NOMO-1 treated with dmso at 0.1 percent for 144 hours (cell line): ENCODE measurements around the gene ADGRA3.
"Not testable (repeated sequence)": the region's sequence is repeated elsewhere in the genome, so short reads cannot be mapped to it uniquely, and the experiment has no call there.

Source experiments
- DNase-seq: peaks from one replicate; lab custom pipeline; 2025; ENCODE audit not compliant: unreplicated experiment; lab: John Stamatoyannopoulos, UW

ADGRA3 gene

DNA sequence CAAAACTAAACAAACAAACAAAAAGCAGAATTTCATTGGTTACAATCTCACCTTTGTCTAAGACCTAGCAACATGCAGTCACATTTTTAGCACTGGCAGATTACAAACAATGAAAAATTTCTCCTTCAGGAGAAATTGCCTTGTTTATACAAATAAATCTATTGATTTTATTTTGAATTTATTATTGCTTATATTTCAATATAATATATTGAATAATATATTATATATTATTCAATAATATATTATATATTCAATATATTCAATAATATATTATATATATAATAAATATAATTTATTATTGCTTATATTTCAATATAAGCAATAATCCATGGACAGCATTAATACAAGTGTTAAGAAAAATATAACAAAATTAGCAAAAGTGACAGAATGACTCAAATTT, 131.7 kb downstream of the ADGRA3 start:
- no peak for DNase-seq

DNA sequence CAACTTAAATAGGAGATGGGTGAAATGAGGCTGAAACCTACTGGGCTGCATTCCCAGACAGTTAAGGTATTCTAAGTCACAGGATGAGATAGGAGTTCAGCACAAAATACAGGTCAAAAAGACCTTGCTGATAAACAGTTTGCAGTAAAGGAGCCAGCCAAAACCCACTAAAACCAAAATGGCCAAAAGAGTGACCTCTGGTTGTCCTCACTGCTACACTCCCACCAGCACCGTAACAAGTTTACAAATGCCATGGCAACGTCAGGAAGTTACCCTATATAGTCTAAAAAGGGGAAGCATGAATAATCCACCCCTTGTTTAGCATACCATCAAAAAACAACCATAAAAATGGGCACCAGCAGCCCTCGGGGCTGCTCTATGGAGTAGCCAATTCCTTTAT, 133.7 kb downstream of the ADGRA3 start:
- not testable (repeated sequence) for DNase-seq

- no peak for DNase-seq
Observed at GRCh38 chr4:22372986-22373385, 142.9 kb downstream of the ADGRA3 start.

- DNase-seq, result no peak
Observed at GRCh38 chr4:22369901-22370562, 145.8 kb downstream of the ADGRA3 start.

DNA sequence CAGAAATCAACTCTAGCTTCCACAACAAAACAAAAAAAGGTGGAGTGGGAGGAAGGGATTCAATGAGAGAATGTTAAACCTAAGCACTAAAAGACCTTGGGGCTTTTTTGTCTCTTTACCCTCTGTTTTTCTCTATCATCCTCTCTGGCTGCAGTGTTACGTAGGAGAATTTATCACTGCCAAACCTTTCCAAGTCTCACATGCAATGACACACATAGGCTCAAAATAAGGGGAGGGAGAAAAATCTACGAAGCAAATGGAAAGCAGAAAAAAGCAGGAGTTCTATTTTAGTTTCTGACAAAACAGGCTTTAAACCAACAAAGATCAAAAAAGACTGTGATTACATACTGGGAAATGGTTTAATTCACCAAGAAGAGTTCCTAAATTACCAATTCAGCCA, 152.1 kb downstream of the ADGRA3 start:
- no peak for DNase-seq

- DNase-seq, result no peak
Observed at GRCh38 chr4:22363036-22363435, 152.8 kb downstream of the ADGRA3 start.

- DNase-seq, result no peak
Observed at GRCh38 chr4:22356987-22357596, 158.8 kb downstream of the ADGRA3 start.

GRCh38 chr4:22348410-22348809, 167.5 kb downstream of the ADGRA3 start:
- no peak for DNase-seq

DNA sequence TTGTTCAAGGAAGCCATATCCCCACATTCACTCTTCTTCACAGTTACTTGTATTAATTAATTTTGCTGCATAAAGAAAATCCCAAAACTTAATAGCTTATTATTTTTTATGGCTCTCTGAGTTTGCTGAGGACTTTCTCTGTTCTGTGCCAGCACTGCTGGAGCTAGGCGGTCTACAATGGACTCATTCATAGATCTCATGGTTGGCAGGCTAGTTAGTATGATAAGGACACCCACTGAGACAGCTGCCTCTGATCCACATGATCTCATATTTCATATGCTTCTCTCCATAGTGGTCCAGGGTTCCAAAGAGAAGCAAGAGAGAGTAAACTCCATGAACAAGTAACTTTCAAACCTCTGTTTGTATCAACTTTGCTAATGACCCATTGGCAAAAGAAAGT, 170.2 kb downstream of the ADGRA3 start:
- no peak for DNase-seq

GRCh38 chr4:22345055-22345454, 170.8 kb downstream of the ADGRA3 start:
- DNase-seq, result no peak

DNA sequence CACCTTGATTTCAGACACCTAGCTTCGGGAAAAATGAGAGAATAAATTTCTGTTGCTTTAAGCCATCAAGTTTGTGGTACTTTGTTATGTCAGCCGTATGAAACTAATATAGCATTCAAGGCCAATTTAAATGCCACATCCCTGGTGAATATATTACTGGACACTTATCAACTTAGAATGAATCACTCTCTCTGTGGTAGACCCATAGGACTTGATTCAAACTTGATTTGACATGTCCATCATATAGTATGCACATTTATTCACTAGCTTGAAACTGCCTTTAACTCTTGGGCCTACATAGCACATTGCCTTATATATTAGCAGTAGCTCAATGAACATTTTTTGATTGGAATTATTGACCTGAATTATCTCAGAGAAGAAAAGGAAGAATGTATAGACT, 172.3 kb downstream of the ADGRA3 start:
- DNase-seq, result no peak

- no peak for DNase-seq
Observed at GRCh38 chr4:22339491-22339890, 176.4 kb downstream of the ADGRA3 start.

GRCh38 chr4:22338796-22339195, 177.1 kb downstream of the ADGRA3 start:
- DNase-seq, result no peak
